Measurements from ENCODE around the gene FOXM1. TPM values are rescaled to one million over a fixed set of nuclear protein-coding genes. Genes with fewer than 3 reads are reported as not detected.

FOXM1 gene
- total RNA-seq, 1 experiment from 2014 or later: 15.4 TPM

GRCh38 chr12:2833327-2833726, 43.6 kb downstream of the FOXM1 start:
- no peaks in the 10 kb centered on the region; the same call in 1 of the 2 replicates for H3K4me1 ChIP-seq (ENCODE audit: low read length)
- H3K4me3 ChIP-seq (ENCODE audit: low read length): no peak overlapping the region
- H3K4me2 ChIP-seq (ENCODE audit: low read depth, low read length, poor library complexity, severe bottlenecking): no peak overlapping the region
- H2AFZ ChIP-seq (ENCODE audit: low read length): no peak overlapping the region
- H4K20me1 ChIP-seq (ENCODE audit: insufficient read depth, low read depth, low read length): no peaks in the 10 kb centered on the region
- no peaks in the 10 kb centered on the region for H3K27me3 ChIP-seq (ENCODE audit: low read length)
- no peaks in the 10 kb centered on the region for H3K9me2 ChIP-seq (replicated peaks; ENCODE audit: insufficient read depth, low read length)
- H3K79me2 ChIP-seq (ENCODE audit: low read length): no peaks in the 10 kb centered on the region
- H3K9me3 ChIP-seq (ENCODE audit: low read length): no peaks in the 10 kb centered on the region
- no peak overlapping the region for H3K9ac ChIP-seq (ENCODE audit: low read length)
- DNase-seq: no peak
- peaks cover 22% of the 10 kb centered on the region; the same call in 1 of the 2 replicates for H3K36me3 ChIP-seq (ENCODE audit: insufficient read depth, low read length)
- no peak overlapping the region for H3K27ac ChIP-seq (ENCODE audit: low read length)

- Histone ChIP-seq H3K27ac (ENCODE audit: low read length) (no peak overlapping the region), H3K9ac (ENCODE audit: low read length) (no peak overlapping the region), H3K4me1 (ENCODE audit: low read length) (no peaks in the 10 kb centered on the region; the same call in 1 of the 2 replicates), H3K4me2 (ENCODE audit: low read depth, low read length, poor library complexity, severe bottlenecking) (no peak overlapping the region), H2AFZ (ENCODE audit: low read length) (no peak overlapping the region), H3K36me3 (ENCODE audit: insufficient read depth, low read length) (peaks cover 19% of the 10 kb centered on the region), H4K20me1 (ENCODE audit: insufficient read depth, low read depth, low read length) (no peaks in the 10 kb centered on the region), H3K27me3 (ENCODE audit: low read length) (no peaks in the 10 kb centered on the region), H3K9me2 (replicated peaks; ENCODE audit: insufficient read depth, low read length) (no peaks in the 10 kb centered on the region), H3K4me3 (ENCODE audit: low read length) (no peak overlapping the region), H3K9me3 (ENCODE audit: low read length) (no peaks in the 10 kb centered on the region), H3K79me2 (ENCODE audit: low read length) (no peaks in the 10 kb centered on the region)
- DNase-seq: no peak
These were observed 44.3 kb downstream of the FOXM1 start for GRCh38 chr12:2832550-2833127.

DNA sequence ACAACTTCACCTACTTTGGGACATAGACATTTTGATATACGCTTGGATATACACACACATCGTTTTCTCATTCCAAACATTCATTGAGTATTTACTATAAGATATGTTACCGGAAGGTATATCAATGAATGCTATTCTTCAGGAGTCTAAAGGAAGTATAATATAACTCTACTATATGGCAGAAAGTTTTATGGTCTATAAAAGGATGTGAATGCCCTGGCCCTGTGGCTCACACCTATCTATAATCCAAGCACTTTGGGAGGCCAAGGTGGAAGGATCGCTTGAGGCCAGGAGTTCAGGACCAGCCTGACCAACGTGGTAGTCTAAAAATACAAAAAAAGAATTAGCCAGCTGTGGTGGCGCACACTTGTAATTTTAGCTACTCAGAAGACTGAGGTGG, 47.7 kb downstream of the FOXM1 start:
- no peak for DNase-seq
- H3K27ac ChIP-seq (ENCODE audit: low read length): no peak overlapping the region
- no peaks in the 10 kb centered on the region for H3K4me1 ChIP-seq (ENCODE audit: low read length)
- H4K20me1 ChIP-seq (ENCODE audit: insufficient read depth, low read depth, low read length): no peaks in the 10 kb centered on the region
- H3K36me3 ChIP-seq (ENCODE audit: insufficient read depth, low read length): peaks cover 25% of the 10 kb centered on the region
- no peaks in the 10 kb centered on the region for H3K9me3 ChIP-seq (ENCODE audit: low read length)
- H3K9me2 ChIP-seq (replicated peaks; ENCODE audit: insufficient read depth, low read length): no peaks in the 10 kb centered on the region
- no peak overlapping the region for H3K4me2 ChIP-seq (ENCODE audit: low read depth, low read length, poor library complexity, severe bottlenecking)
- no peak overlapping the region for H2AFZ ChIP-seq (ENCODE audit: low read length)
- no peaks in the 10 kb centered on the region for H3K27me3 ChIP-seq (ENCODE audit: low read length)
- H3K9ac ChIP-seq (ENCODE audit: low read length): no peak overlapping the region
- H3K79me2 ChIP-seq (ENCODE audit: low read length): no peaks in the 10 kb centered on the region
- no peak overlapping the region for H3K4me3 ChIP-seq (ENCODE audit: low read length)

- H2AFZ ChIP-seq (ENCODE audit: low read length): no peak overlapping the region
- H3K36me3 ChIP-seq (ENCODE audit: insufficient read depth, low read length): peaks cover 33% of the 10 kb centered on the region
- H3K4me3 ChIP-seq (ENCODE audit: low read length): no peak overlapping the region
- no peaks in the 10 kb centered on the region for H4K20me1 ChIP-seq (ENCODE audit: insufficient read depth, low read depth, low read length)
- no peak for DNase-seq
- H3K4me2 ChIP-seq (ENCODE audit: low read depth, low read length, poor library complexity, severe bottlenecking): no peak overlapping the region
- no peak overlapping the region for H3K27ac ChIP-seq (ENCODE audit: low read length)
- no peaks in the 10 kb centered on the region for H3K27me3 ChIP-seq (ENCODE audit: low read length)
- H3K9me3 ChIP-seq (ENCODE audit: low read length): no peaks in the 10 kb centered on the region
- no peaks in the 10 kb centered on the region for H3K79me2 ChIP-seq (ENCODE audit: low read length)
- H3K4me1 ChIP-seq (ENCODE audit: low read length): no peaks in the 10 kb centered on the region
- no peaks in the 10 kb centered on the region for H3K9me2 ChIP-seq (replicated peaks; ENCODE audit: insufficient read depth, low read length)
- no peak overlapping the region for H3K9ac ChIP-seq (ENCODE audit: low read length)
These were observed 50.1 kb downstream of the FOXM1 start for GRCh38 chr12:2826721-2827515.

GRCh38 chr12:2826036-2826435, 50.9 kb downstream of the FOXM1 start:
- Histone ChIP-seq H3K27ac (ENCODE audit: low read length) (no peak overlapping the region), H3K4me1 (ENCODE audit: low read length) (no peaks in the 10 kb centered on the region), H2AFZ (ENCODE audit: low read length) (no peak overlapping the region), H3K9ac (ENCODE audit: low read length) (no peak overlapping the region), H3K27me3 (ENCODE audit: low read length) (no peaks in the 10 kb centered on the region), H3K36me3 (ENCODE audit: insufficient read depth, low read length) (peaks cover 37% of the 10 kb centered on the region), H3K9me3 (ENCODE audit: low read length) (no peaks in the 10 kb centered on the region), H3K79me2 (ENCODE audit: low read length) (no peaks in the 10 kb centered on the region), H3K4me2 (ENCODE audit: low read depth, low read length, poor library complexity, severe bottlenecking) (no peak overlapping the region), H3K4me3 (ENCODE audit: low read length) (no peak overlapping the region), H4K20me1 (ENCODE audit: insufficient read depth, low read depth, low read length) (no peaks in the 10 kb centered on the region), H3K9me2 (replicated peaks; ENCODE audit: insufficient read depth, low read length) (no peaks in the 10 kb centered on the region)
- DNase-seq: no peak

- Histone ChIP-seq H3K4me1 (ENCODE audit: low read length) (no peaks in the 10 kb centered on the region), H4K20me1 (ENCODE audit: insufficient read depth, low read depth, low read length) (no peaks in the 10 kb centered on the region), H3K79me2 (ENCODE audit: low read length) (no peaks in the 10 kb centered on the region), H3K27ac (ENCODE audit: low read length) (no peak overlapping the region), H3K4me3 (ENCODE audit: low read length) (no peak overlapping the region), H3K9ac (ENCODE audit: low read length) (no peak overlapping the region), H3K27me3 (ENCODE audit: low read length) (no peaks in the 10 kb centered on the region), H2AFZ (ENCODE audit: low read length) (no peak overlapping the region), H3K9me3 (ENCODE audit: low read length) (no peaks in the 10 kb centered on the region), H3K36me3 (ENCODE audit: insufficient read depth, low read length) (peaks cover 37% of the 10 kb centered on the region), H3K4me2 (ENCODE audit: low read depth, low read length, poor library complexity, severe bottlenecking) (no peak overlapping the region), H3K9me2 (replicated peaks; ENCODE audit: insufficient read depth, low read length) (no peaks in the 10 kb centered on the region)
- no peak for DNase-seq
These were observed 51.8 kb downstream of the FOXM1 start for GRCh38 chr12:2825132-2825531.

- Histone ChIP-seq H3K4me3 (ENCODE audit: low read length) (no peak overlapping the region), H3K4me2 (ENCODE audit: low read depth, low read length, poor library complexity, severe bottlenecking) (no peak overlapping the region), H3K27me3 (ENCODE audit: low read length) (no peaks in the 10 kb centered on the region), H3K4me1 (ENCODE audit: low read length) (no peaks in the 10 kb centered on the region), H3K9me3 (ENCODE audit: low read length) (no peaks in the 10 kb centered on the region), H3K79me2 (ENCODE audit: low read length) (no peaks in the 10 kb centered on the region), H3K9ac (ENCODE audit: low read length) (no peak overlapping the region), H2AFZ (ENCODE audit: low read length) (no peak overlapping the region), H3K36me3 (ENCODE audit: insufficient read depth, low read length) (peaks cover 37% of the 10 kb centered on the region), H3K27ac (ENCODE audit: low read length) (no peak overlapping the region), H4K20me1 (ENCODE audit: insufficient read depth, low read depth, low read length) (no peaks in the 10 kb centered on the region), H3K9me2 (replicated peaks; ENCODE audit: insufficient read depth, low read length) (no peaks in the 10 kb centered on the region)
- no peak for DNase-seq
These were observed 52.4 kb downstream of the FOXM1 start for GRCh38 chr12:2824541-2824940.

DNA sequence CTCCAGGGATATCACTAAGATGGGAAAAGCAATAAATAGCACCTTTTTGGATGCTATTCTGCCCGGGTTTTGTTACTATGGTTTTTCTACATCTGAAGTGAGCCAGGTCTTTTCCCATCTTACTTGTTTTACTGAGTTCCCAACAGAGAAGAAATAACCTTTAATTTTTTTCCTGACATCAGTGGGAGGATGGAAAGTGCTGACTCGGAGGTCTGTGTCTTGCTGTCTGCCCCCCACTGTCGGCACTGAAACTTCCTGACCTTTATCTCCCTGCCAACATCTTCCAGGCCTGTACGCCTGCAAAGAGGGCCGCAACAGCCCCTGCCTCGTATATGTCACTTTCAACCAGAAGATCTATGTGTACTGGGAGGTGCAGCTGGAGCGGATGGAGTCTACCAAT, 53.5 kb downstream of the FOXM1 start:
- no peak overlapping the region for H3K27ac ChIP-seq (ENCODE audit: low read length)
- H2AFZ ChIP-seq (ENCODE audit: low read length): no peak overlapping the region
- peaks cover 30% of the 10 kb centered on the region for H3K36me3 ChIP-seq (ENCODE audit: insufficient read depth, low read length)
- H3K27me3 ChIP-seq (ENCODE audit: low read length): no peaks in the 10 kb centered on the region
- no peak overlapping the region for H3K4me3 ChIP-seq (ENCODE audit: low read length)
- H3K9me3 ChIP-seq (ENCODE audit: low read length): no peaks in the 10 kb centered on the region
- H3K79me2 ChIP-seq (ENCODE audit: low read length): no peaks in the 10 kb centered on the region
- no peak overlapping the region for H3K4me2 ChIP-seq (ENCODE audit: low read depth, low read length, poor library complexity, severe bottlenecking)
- H4K20me1 ChIP-seq (ENCODE audit: insufficient read depth, low read depth, low read length): no peaks in the 10 kb centered on the region
- no peak overlapping the region for H3K9ac ChIP-seq (ENCODE audit: low read length)
- no peaks in the 10 kb centered on the region for H3K9me2 ChIP-seq (replicated peaks; ENCODE audit: insufficient read depth, low read length)
- no peaks in the 10 kb centered on the region for H3K4me1 ChIP-seq (ENCODE audit: low read length)
- DNase-seq: no peak

Measured in Karpas-422 (cell line).